Stimulated activated CD8-positive, alpha-beta memory T cell treated with anti-CD3 and anti-CD28 coated beads, Interleukin-7, amount 100 ng/mL, for 4 hours (primary cell): ENCODE data around the gene AKAP10.
"Not testable (repeated sequence)": the region's sequence is repeated elsewhere in the genome, so short reads cannot be mapped to it uniquely, and the experiment has no call there.

Experiments used
- DNase-seq, 2 donors: peaks; one replicate each; pipeline ENCODE4 v3.0.0-alpha.2; 2020; ENCODE audit warnings: low read depth in 2 of 2

AKAP10 gene

GRCh38 chr17:19928299-19928698 lies 49.3 kb downstream of the AKAP10 start:
- no peak for DNase-seq

DNA sequence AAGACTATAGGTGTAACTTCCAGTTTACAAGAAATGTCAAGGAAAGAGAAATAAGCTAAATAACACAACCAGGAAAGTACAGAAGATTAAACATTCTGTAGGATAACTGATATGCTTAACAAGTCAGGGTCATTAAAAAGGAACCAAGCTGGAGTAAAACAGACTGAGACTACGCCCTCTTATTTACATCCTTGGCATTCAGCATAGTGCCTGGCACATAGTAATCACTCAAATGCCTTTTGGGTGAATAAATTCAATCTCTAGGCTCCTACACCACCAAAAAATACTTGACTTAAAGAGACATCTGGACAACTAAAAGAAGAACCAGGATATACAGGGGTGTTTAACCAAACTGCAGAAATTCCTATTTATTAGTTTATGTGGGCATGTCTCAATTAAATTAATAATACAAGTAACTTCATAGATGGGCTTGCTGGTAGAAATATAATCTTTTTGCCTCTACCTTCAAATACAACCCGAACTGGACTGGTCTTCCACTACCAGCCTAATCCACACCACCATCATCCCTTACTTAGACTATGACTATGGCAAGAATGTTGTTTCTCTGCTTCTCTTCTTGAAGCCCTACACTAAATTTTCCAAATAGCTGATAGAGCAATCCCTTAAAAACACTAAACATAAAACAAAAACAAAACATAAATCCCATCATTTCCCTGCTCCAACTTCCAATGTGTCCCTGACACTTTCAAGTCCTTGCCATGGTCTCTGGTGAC lies 62.2 kb downstream of the AKAP10 start:
- DNase-seq: no peak

DNA sequence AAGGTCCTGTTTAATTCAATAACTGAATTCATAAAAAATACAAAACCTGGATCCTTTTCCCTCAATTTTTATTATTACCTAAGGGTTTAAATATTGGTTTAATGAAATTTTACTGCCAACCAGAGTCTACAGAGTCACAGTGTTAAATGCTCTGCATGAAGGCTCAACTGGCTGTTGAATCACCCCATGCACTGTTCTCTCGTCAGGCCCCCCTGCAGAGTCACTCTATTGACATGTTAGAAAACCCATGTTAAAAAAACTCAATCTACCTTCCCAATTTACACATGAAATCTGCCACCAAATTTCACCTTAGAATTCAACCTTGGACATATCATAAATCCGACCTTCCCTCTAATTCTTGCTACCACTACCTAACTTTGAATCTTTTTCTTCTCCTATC lies 66.6 kb downstream of the AKAP10 start:
- DNase-seq: no peak

DNA sequence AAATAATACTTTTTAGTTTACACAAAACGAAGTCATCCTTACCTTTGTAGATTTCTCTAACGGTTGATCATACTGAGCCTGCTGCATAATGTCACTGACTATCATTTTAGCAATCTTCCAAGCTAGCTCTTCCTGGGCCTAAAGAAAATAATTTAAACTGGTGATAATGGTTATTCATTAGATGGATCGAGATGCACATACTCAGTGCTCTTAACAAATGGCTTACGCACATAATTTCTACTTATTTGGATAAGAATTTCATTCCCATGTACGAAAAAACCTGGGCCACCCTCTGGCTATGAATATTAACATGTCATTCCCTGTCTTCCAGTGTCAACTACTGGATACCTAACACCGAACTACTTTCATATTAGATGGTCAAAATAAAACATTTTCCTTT lies 68.5 kb downstream of the AKAP10 start:
- no peak for DNase-seq

DNA sequence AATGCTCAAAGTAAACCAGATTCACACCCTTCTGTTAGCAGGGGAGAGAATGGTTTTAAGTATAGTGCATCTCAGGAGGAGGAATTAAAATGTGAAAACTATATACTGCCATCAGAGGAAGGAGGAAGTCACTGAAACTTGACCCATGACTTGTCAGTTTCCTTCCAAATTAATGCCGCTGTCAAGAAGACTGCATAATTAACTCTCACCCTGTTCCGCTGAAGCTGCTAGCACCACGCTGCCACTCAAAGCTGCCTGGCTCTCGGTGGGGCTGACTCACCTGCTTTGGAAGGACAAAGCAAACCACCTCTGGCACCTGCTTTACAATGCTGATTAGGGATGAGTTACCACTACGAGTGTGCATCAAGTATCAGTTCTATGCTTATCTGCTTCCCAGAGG lies 72.1 kb downstream of the AKAP10 start:
- DNase-seq: no peak

- DNase-seq: no peak
Observed at GRCh38 chr17:19904924-19905323, 72.7 kb downstream of the AKAP10 start.

DNA sequence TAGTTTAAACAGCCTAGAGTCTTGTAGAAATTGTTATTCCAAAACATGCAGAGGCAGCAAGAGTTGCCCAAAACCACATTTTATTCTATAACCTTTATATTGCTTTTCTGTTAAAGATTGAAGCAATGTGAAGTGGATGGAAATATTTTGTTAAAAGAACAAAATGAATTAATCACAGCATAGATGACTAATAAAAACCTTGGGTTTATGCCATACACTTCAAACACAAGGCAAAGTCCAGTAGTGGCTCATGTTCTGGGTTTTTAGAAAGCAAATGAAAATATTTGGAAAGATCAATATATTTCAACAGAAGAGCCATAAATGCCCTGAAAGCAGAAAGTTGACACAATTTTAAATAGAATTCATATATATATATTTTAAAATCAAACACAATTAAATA lies 73.2 kb downstream of the AKAP10 start:
- DNase-seq: no peak

DNA sequence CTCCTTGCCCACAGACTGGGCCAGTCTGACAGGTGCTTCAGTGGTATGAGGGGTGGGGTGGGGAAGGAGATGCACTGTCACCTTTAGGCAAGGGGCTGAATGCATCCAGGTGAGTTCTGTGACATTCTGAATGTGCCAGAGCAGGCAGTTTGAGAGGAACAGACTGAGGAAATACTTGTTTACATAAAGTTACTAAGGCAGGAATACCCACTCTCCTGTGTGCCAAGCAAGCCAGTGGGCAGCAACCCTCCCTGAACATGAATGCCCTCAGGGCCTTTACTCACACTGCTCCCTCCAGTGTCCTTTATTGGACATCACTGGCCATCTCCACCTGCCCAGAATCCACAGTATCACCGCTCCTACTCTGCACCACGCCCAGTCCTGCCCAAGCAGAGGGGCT lies 76.8 kb downstream of the AKAP10 start:
- no peak for DNase-seq

DNA sequence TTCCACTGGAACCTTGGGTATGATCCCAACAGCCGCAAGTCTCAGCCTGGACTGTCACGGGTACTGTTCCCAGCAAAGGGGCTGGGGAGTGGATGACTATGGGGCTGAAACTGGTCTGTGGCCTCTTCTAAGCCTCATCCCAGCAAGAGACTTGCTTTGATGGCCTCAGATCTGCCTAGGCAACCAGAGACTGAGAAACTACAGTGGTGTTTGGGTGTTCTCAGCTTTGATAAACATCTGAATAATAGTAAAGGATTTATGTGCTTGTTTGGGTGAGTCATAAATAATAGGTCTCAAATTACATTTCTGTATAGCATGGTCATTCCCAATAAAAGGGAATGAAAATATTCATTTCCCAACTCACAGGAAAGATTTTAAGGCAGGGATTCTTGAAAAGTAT lies 79.7 kb downstream of the AKAP10 start:
- no peak for DNase-seq

GRCh38 chr17:19897090-19897837 lies 80.4 kb downstream of the AKAP10 start:
- DNase-seq: no peak

GRCh38 chr17:19896679-19897078 lies 80.9 kb downstream of the AKAP10 start:
- DNase-seq: no peak

GRCh38 chr17:19890554-19890953 lies 87.1 kb downstream of the AKAP10 start:
- DNase-seq: not testable (repeated sequence)

- not testable (repeated sequence) for DNase-seq
Observed at GRCh38 chr17:19890001-19890400, 87.6 kb downstream of the AKAP10 start.

DNA sequence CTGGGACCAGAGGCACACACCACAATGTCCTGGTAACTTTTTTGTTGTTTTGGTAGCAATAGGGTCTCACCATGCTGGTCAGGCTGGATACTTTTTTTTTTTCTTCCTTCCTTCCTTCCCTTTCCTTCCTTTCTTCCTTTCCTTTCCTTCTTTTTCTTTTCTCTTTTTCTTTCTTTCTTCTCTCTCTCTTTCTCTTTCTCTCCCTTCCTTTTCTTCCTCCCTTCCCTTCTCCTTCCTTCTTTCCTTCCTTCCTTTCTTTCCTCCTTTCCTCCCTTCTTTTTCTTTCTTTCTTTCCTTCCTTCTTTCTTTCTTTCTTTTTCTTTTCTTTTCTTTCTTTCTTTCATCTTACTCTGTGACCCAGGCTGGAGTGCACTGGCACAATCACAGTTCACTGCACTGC lies 91.5 kb downstream of the AKAP10 start:
- no peak for DNase-seq

DNA sequence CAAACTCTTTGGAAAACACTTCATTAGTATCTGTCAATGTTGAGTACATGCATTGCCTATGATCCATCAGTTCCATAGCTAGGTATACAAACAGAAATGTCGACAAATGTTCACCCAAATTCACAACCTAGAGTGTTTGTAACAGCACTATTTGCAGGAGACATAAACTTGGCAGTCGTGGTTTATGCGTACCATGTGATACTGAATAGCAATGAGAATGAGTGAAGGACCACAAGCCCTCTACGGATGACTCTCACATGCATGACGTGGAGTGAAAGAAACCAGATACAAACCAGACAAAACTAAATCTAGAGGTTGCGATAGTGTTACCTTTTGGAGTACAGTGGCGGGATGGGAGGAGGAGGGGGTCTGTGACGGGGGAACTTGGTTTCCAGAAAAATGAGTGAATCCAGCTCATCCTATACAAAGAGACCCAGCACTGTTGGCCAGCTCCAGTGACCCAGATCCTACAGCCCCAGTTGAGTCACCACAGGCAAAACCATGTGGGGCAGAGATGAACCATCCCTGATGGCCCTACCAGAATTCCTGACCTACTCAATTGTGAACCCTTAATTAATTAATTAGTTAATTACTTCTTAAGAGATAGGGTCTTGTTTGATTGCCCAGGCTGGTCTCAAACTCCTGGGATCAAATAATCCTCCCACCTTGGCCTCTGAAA lies 94.0 kb downstream of the AKAP10 start:
- no peak for DNase-seq

DNA sequence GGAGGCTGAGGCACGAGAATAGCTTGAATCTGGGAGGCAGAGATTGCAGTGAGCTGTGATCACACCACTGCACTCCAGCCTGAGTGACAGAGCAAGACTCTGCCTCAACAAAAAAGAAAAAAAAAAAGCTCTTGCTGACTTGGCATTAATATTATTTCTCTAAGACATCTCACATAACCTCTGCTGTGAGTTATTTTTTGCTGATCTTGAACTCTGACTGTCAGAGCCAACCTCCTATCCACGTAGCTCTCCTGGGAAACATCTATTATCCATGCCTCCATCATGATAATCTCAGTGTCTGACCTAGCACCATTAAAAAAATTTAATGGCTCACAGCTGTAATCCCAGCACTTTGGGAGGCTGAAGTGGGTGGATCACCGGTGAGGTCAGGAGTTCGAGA lies 97.2 kb downstream of the AKAP10 start:
- no peak for DNase-seq

DNA sequence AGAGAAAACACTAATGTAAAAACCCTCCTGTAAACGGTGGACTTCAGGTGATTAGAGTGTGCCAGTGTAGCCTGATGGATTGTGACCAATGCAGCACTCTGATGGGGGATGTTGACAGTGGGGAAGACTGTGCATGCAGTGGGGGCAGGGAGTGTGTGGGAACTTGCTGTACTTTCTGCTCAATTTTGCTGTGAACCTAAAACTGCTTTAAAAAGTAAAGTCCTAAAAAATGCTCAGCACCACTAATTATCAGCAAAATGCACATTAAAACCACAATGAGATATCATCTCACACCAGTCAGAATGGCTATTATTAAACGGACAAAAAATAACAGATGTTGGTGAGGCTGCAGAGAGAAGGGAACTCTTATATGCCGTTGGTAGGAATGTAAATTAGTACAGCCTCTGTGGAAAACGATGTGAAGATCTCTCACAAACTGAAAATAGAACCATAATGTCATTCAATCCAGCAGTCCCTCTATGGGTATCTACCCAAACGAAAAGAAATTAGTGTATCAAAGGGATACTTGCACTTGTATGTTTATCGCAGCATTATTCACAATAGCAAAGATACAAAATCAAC lies 100.2 kb downstream of the AKAP10 start:
- DNase-seq: no peak

DNA sequence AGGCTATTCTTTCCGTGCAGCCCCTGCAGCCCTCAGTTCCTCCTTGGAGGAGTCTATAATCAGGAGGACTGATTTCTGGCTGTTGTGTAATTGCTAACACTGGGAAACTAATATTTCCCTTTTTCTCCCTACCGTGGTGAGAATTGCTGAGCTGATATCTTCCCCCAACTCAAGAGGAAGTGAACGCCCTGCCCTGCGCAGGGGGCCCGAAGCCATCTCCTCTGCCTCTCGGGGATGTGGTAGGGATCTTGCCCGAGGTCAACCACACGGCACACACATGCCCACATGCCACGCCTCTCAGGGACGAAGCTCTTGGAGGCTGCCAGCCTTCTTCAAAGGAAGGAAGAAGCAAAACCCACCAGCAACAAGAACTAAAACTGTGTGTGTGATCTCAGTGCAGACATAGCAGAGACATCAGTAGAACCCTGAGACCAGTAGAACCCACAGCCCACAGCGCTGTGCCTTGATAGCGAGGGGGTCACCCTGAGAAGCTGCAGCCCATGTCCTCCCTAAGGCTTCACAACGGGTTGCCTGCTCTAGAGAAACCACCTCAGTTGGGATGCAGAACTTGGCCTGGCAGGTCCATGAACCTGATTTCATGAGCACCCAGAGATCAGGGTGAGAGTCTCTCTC lies 101.0 kb downstream of the AKAP10 start:
- peak in 1 of 2 donors; percentile 10 for DNase-seq

DNA sequence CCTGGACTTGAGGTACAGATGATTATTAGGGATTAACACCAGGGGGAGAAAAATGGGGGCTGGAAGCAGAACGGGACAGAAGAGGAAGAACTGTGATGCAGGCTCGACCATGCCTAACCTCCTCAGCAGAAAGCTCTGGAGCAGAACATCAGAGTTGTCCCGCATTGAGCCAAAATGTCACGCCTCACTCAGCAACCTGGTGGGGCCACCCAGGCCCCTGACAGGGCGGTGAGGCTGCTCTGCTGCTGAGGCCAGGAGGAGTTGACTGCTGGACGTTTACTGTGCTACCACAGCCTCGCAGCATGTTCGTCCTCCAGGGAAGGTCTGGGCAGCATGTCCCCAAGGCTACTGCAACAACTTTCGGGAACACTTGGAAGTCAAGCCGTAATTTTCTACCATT lies 103.4 kb downstream of the AKAP10 start:
- DNase-seq: no peak

- DNase-seq: no peak
Observed at GRCh38 chr17:19873346-19873745, 104.3 kb downstream of the AKAP10 start.

DNA sequence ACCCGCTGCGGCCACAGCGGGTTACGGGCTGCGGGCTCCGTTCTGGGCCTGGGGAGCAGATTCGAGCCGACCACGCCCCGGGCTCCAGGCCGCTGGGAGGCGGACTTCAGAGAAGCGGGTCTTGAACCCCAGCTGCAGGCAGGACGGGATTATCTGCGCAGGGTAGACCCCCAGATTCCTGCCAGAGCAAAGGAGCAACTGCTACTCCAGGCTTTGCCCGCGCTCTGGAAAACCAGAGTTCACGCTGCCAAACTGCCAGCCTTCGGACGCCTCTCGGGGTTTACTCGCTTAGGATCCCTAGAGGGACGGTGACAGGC lies 109.6 kb downstream of the AKAP10 start:
- no peak for DNase-seq
